Activated CD4-positive, alpha-beta T cell treated with anti-CD3 and anti-CD28 coated beads, Interleukin-2, amount 50 U/mL, for 1 hour (primary cell): Measurements from ENCODE around the gene RXRA.

Source experiments
- DNase-seq: peaks from one replicate; pipeline ENCODE4 v3.0.0-alpha.2; 2020

Gene RXRA

GRCh38 chr9:134457321-134458206 lies 131.3 kb downstream of the RXRA start:
- DNase-seq: no peak

GRCh38 chr9:134458207-134459108 lies 132.2 kb downstream of the RXRA start:
- DNase-seq: no peak

- DNase-seq: no peak
Observed at GRCh38 chr9:134459164-134459563, 132.9 kb downstream of the RXRA start.

GRCh38 chr9:134459573-134459972 lies 133.3 kb downstream of the RXRA start:
- DNase-seq: no peak

GRCh38 chr9:134460206-134460605 lies 134.0 kb downstream of the RXRA start:
- no peak for DNase-seq

- DNase-seq: no peak
Observed at GRCh38 chr9:134460896-134461295, 134.6 kb downstream of the RXRA start.

- no peak for DNase-seq
Observed at GRCh38 chr9:134461426-134461982, 135.2 kb downstream of the RXRA start.

GRCh38 chr9:134462318-134462717 lies 136.1 kb downstream of the RXRA start:
- DNase-seq: no peak

GRCh38 chr9:134463280-134463679 lies 137.0 kb downstream of the RXRA start:
- no peak for DNase-seq

- no peak for DNase-seq
Observed at GRCh38 chr9:134466869-134467616, 140.8 kb downstream of the RXRA start.

GRCh38 chr9:134468358-134468757 lies 142.1 kb downstream of the RXRA start:
- no peak for DNase-seq

- DNase-seq: no peak
Observed at GRCh38 chr9:134469041-134469875, 143.0 kb downstream of the RXRA start.

GRCh38 chr9:134472256-134472655 lies 146.0 kb downstream of the RXRA start:
- DNase-seq: no peak

- no peak for DNase-seq
Observed at GRCh38 chr9:134473141-134474054, 147.1 kb downstream of the RXRA start.

GRCh38 chr9:134474055-134474370 lies 147.8 kb downstream of the RXRA start:
- no peak for DNase-seq

- DNase-seq: no peak
Observed at GRCh38 chr9:134475011-134475790, 148.9 kb downstream of the RXRA start.

- no peak for DNase-seq
Observed at GRCh38 chr9:134476272-134476941, 150.2 kb downstream of the RXRA start.

- DNase-seq: no peak
Observed at GRCh38 chr9:134476942-134477335, 150.7 kb downstream of the RXRA start.

- DNase-seq: no peak
Observed at GRCh38 chr9:134477342-134477925, 151.2 kb downstream of the RXRA start.
